Measurements from ENCODE around the gene PICK1.

DNA sequence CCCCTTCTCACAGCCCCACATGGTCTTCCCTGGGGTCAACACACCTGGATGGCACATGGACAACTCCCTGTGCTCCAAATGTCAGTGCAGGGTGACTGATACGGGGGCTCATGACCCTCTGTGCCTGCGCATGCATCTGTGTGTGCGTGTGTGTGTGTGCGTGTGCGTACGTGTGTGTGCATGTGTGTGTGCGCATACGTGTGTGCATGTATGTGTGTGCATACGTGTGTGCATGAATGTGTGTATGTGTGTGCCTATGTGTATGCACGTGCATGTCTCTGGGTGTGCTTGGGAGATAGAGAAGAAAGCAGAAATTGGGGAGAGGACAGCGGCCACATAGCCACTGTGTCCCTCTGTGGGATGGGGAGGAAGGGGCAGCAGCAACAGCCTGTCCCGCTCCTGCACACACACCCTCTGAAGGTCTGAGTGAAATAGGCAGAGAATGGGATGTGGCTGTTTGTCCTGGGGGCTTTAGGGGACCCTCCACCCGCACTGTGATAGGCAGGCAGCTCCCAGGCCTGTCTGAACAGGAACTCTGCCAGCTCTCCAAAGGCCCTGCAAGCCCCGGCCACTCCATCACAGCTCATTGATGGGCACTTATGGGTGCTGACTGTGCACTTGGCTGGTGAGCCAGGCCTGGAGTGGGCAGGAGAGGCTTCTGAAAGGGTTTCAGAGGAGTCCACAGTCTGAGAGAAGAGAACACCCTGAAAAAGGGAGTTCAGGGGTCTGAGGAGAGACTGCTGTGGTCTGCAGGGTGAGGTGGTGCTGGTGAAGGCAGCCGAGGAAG lies 28.7 kb upstream of the PICK1 start:
- TF ChIP-seq, protein P1, sequence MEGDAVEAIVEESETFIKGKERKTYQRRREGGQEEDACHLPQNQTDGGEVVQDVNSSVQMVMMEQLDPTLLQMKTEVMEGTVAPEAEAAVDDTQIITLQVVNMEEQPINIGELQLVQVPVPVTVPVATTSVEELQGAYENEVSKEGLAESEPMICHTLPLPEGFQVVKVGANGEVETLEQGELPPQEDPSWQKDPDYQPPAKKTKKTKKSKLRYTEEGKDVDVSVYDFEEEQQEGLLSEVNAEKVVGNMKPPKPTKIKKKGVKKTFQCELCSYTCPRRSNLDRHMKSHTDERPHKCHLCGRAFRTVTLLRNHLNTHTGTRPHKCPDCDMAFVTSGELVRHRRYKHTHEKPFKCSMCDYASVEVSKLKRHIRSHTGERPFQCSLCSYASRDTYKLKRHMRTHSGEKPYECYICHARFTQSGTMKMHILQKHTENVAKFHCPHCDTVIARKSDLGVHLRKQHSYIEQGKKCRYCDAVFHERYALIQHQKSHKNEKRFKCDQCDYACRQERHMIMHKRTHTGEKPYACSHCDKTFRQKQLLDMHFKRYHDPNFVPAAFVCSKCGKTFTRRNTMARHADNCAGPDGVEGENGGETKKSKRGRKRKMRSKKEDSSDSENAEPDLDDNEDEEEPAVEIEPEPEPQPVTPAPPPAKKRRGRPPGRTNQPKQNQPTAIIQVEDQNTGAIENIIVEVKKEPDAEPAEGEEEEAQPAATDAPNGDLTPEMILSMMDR (conservative IDR thresholded peaks at IDR 0.05) = no peak
- no peak for TF ChIP-seq ZFX (IDR thresholded peaks at IDR 0.05)
